GM12865 (cell line): ENCODE measurements around the gene SOCS6.

ENCODE experiments used
- DNase-seq: peaks from one replicate; pipeline ENCODE4 v3.0.0; 2010; ENCODE audit warnings: low read depth
- H3K4me3 ChIP-seq: 2 replicates; pipeline ENCODE4 v1.5.1; 2011; ENCODE audit warnings: mild to moderate bottlenecking, low read depth, low read length, control low read depth
- CTCF ChIP-seq: IDR thresholded peaks from 2 replicates; pipeline ENCODE4 v1.5.1; 2011; ENCODE audit warnings: low read length, control low read depth, low read depth, inconsistent platforms; ENCODE audit not compliant: insufficient read depth; ENCODE audit errors: missing control alignments

SOCS6 gene

GRCh38 chr18:70289351-70290312, 787 bp downstream of the SOCS6 start:
- TF ChIP-seq CTCF = no peak
- peak; percentile 57 for DNase-seq
- H3K4me3 ChIP-seq = peak overlapping the region; percentile 94

- peak overlapping the region; percentile 94 for H3K4me3 ChIP-seq
- TF ChIP-seq CTCF = no peak
- DNase-seq = no peak
Measured at GRCh38 chr18:70290482-70291294, 1.8 kb downstream of the SOCS6 start.

GRCh38 chr18:70291295-70291574, 2.4 kb downstream of the SOCS6 start:
- DNase-seq = no peak
- no peak overlapping the region for H3K4me3 ChIP-seq
- no peak for TF ChIP-seq CTCF

GRCh38 chr18:70292628-70293027, 3.8 kb downstream of the SOCS6 start:
- DNase-seq = no peak
- no peak overlapping the region for H3K4me3 ChIP-seq
- TF ChIP-seq CTCF = no peak

- DNase-seq = peak; percentile 46
- H3K4me3 ChIP-seq = no peak overlapping the region
- no peak for TF ChIP-seq CTCF
Measured at GRCh38 chr18:70293166-70293565, 4.3 kb downstream of the SOCS6 start.

GRCh38 chr18:70294471-70295191, 5.8 kb downstream of the SOCS6 start:
- TF ChIP-seq CTCF = no peak
- H3K4me3 ChIP-seq = no peak overlapping the region

More at GRCh38 chr18:70294471-70295191, 5.8 kb downstream of the SOCS6 start:
- no peak for DNase-seq
